Testis (tissue), 2 donors: ENCODE data around the gene NDUFS3.
"Not testable (repeated sequence)": the region's sequence is repeated elsewhere in the genome, so short reads cannot be mapped to it uniquely, and the experiment has no call there.

ENCODE experiments used
- POLR2A ChIP-seq: fragments of 450-650 bp; IDR thresholded peaks from one replicate; pipeline ENCODE4 v1.6.1; 2017; ENCODE audit warnings: antibody characterized with exemption, mild to moderate bottlenecking, moderate library complexity
- TF ChIP-seq, protein P1 (sequence below), 3 experiments: fragments of 450-650 bp in 2 of 3; fragments of 200-600 bp in 1 of 3; sonication (generic) in 1 of 3; IDR thresholded peaks; one replicate each; pipeline ENCODE4 v1.5.1; 2016 to 2019; ENCODE audit warnings: antibody characterized with exemption in 3 of 3, mild to moderate bottlenecking in 2 of 3, moderate library complexity in 1 of 3

DNA sequence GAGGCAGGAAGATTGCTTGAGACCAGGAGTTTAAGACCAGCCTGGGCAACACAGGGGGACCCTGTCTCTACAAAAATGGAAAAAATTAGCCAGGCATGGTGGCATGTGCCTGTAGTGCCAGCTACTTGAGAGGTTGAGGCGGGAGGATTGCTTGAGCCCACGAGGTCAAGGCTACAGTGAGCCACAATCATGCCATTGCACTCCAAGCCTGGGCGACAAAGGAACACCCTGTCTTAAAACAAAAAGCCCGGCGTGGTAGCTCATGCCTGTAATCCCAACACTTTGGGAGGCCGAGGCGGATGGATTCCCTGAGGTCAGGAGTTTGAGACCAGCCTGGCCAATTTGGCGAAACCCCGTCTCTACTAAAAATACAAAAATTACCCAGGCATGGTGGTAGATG lies 48.2 kb upstream of the NDUFS3 start:
- TF ChIP-seq, protein P1, sequence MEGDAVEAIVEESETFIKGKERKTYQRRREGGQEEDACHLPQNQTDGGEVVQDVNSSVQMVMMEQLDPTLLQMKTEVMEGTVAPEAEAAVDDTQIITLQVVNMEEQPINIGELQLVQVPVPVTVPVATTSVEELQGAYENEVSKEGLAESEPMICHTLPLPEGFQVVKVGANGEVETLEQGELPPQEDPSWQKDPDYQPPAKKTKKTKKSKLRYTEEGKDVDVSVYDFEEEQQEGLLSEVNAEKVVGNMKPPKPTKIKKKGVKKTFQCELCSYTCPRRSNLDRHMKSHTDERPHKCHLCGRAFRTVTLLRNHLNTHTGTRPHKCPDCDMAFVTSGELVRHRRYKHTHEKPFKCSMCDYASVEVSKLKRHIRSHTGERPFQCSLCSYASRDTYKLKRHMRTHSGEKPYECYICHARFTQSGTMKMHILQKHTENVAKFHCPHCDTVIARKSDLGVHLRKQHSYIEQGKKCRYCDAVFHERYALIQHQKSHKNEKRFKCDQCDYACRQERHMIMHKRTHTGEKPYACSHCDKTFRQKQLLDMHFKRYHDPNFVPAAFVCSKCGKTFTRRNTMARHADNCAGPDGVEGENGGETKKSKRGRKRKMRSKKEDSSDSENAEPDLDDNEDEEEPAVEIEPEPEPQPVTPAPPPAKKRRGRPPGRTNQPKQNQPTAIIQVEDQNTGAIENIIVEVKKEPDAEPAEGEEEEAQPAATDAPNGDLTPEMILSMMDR (IDR thresholded peaks at IDR 0.05), result not testable (repeated sequence)
- TF ChIP-seq POLR2A, result not testable (repeated sequence)
